Prostate gland (tissue), 2 donors: Measurements from ENCODE around the gene ANG.

Source experiments
- POLR2A ChIP-seq: fragments of 450-650 bp; IDR thresholded peaks from one replicate; pipeline ENCODE4 v1.6.1; 2016; ENCODE audit warnings: antibody characterized with exemption, mild to moderate bottlenecking
- TF ChIP-seq, protein P1 (sequence below), 4 experiments: fragments of 200-600 bp in 2 of 4; fragments of 450-650 bp in 2 of 4; sonication (generic) in 2 of 4; IDR thresholded peaks; 1 replicate in 3 of 4; 2 replicates in 1 of 4; pipeline ENCODE4 v1.5.1; 2016 to 2019; ENCODE audit warnings: antibody characterized with exemption in 4 of 4, mild to moderate bottlenecking in 2 of 4, moderate library complexity in 2 of 4

DNA sequence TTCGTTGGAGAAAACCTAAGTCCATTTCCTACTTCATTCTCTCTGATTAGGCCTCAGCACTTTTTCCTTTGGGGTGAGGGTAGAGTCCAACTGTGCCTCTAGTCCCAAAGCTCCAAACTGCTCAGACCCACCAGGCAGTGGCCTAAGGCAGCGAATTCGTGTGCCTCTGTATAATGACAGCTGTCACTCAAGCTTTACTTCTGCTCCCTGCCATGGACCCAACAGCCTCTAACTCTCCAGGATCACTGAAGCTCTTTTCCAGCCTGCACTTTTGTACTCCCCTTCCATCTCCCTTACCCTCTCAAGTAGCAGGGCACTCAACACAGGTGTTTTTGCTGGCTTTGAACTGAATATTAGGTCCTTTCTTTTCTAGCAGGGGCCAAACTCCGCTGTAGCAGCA lies 32.3 kb upstream of the ANG start:
- TF ChIP-seq, protein P1, sequence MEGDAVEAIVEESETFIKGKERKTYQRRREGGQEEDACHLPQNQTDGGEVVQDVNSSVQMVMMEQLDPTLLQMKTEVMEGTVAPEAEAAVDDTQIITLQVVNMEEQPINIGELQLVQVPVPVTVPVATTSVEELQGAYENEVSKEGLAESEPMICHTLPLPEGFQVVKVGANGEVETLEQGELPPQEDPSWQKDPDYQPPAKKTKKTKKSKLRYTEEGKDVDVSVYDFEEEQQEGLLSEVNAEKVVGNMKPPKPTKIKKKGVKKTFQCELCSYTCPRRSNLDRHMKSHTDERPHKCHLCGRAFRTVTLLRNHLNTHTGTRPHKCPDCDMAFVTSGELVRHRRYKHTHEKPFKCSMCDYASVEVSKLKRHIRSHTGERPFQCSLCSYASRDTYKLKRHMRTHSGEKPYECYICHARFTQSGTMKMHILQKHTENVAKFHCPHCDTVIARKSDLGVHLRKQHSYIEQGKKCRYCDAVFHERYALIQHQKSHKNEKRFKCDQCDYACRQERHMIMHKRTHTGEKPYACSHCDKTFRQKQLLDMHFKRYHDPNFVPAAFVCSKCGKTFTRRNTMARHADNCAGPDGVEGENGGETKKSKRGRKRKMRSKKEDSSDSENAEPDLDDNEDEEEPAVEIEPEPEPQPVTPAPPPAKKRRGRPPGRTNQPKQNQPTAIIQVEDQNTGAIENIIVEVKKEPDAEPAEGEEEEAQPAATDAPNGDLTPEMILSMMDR (IDR thresholded peaks at IDR 0.05) = no peak
- TF ChIP-seq POLR2A = no peak
